C4-2B (cell line): ENCODE data around the gene IL17RD.

ENCODE experiments used
- H3K27ac ChIP-seq: fragments of 450-650 bp; 2 replicates; pipeline ENCODE4 v1.5.1; 2017
- ZFX ChIP-seq: fragments of 450-650 bp; IDR thresholded peaks from 2 replicates; pipeline ENCODE4 v1.6.1; 2017
- TF ChIP-seq, protein P1 (sequence below): fragments of 450-650 bp; conservative IDR thresholded peaks from 2 replicates; pipeline ENCODE4 v1.5.1; 2017; ENCODE audit warnings: mild to moderate bottlenecking

Gene IL17RD

DNA sequence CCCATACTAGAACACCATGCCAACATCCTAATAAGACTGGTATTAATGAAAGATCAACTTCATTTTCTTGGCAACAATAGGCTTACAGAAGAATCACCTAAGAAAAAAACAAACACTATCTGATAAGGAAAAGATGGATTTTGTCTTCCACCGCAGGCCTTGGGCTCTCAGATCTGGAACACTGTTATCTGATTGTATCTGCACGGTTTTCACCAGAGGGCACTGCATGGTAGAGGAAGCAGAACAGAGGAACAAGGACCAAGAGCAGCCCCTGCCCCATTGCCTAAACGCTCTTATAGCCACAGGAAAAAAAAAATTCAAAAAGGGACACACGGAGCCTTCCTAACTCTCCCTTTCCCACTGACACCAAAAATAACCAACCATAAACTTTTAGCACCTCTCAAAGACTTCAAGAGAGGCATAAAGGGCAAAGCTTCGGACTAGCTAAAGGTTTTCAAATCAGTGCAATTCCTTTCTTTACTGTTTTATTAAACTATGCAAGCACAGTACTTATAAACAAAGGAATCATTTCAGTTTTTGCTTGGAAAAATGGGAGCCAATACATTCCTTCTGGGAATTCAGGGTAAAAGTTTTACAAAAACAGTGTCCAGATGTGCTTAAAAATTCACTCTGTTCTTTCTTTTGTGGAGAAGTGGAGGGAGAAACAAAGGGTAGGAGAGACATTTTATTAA is 23.3 kb downstream of the IL17RD start:
- no peak overlapping the region for H3K27ac ChIP-seq
- TF ChIP-seq ZFX: no peak
- TF ChIP-seq, protein P1, sequence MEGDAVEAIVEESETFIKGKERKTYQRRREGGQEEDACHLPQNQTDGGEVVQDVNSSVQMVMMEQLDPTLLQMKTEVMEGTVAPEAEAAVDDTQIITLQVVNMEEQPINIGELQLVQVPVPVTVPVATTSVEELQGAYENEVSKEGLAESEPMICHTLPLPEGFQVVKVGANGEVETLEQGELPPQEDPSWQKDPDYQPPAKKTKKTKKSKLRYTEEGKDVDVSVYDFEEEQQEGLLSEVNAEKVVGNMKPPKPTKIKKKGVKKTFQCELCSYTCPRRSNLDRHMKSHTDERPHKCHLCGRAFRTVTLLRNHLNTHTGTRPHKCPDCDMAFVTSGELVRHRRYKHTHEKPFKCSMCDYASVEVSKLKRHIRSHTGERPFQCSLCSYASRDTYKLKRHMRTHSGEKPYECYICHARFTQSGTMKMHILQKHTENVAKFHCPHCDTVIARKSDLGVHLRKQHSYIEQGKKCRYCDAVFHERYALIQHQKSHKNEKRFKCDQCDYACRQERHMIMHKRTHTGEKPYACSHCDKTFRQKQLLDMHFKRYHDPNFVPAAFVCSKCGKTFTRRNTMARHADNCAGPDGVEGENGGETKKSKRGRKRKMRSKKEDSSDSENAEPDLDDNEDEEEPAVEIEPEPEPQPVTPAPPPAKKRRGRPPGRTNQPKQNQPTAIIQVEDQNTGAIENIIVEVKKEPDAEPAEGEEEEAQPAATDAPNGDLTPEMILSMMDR: peak; percentile 19; the same call in 1 of the 2 replicates

DNA sequence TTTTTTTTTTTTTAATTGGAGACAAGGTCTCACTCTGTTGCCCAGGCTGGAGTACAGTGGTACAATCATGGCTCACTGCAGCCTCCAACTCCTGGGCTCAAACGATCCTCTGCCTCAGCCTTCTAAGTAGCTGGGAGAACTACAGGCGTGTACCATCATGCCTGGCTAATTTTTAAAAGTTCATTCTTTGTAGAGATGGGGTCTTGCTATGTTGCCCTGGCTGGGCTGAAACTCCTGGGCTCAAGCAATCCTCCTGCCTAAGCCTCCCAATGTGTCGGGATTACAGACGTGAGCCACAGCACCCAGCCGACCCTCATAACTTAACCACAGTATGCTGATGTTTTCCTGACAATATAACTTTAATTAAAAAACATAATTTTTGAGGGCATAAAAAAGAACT is 24.3 kb downstream of the IL17RD start:
- TF ChIP-seq ZFX: no peak
- TF ChIP-seq, protein P1: no peak
- H3K27ac ChIP-seq: no peak overlapping the region

DNA sequence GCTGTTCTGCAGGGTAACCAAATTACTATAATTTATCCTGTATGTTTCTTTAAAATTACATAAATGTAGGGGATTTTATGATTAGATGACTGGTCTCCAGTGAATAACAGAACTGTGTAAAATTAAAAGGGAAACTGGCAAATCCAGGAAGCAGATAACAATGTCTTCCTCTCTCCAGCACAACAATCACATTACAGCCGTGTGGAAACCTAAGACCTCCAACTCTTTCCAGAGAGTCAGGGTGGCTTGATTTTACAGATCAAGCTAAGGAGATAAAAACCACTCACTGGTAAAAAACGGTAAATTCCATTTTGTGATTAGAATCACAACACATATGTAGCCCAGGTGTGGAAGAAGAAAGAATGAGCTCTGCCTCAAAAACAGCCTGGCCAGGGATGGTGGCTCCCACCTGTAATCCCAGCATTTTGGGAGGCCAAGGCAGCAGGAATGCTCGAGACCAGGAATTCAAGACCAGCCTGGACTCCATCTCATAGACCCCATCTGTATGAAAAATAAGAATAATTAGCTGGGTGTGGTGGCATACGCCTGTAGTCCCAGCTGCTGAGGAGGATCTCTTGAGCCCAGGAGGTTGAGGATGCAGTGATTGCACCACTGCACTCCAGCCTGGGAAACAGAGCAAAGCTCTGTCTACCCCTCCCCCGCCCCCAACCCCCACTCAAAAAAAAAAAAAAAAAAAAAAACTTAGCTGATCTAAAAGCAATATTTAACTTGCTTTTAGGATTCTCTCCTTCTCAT is 29.0 kb downstream of the IL17RD start:
- no peak for TF ChIP-seq ZFX
- TF ChIP-seq, protein P1: no peak
- no peak overlapping the region for H3K27ac ChIP-seq

DNA sequence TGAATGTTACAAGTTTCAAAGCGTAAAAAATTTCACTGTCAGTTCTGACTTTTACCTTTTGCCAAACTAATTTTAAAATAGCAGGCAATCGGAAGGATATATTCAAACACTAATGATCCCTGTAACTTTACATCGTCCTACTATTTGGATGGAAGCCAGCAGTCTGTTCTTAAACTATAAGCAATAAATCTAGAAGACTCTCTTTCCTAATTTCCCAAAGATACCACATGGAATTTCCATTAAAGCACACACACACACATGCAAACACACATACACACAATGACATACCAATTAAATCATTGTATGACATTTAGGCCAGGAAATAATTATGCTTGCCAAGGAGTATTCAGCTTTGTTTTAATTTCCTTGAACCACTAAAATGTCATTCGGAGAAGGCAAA is 32.0 kb downstream of the IL17RD start:
- TF ChIP-seq ZFX: no peak
- TF ChIP-seq, protein P1: no peak

DNA sequence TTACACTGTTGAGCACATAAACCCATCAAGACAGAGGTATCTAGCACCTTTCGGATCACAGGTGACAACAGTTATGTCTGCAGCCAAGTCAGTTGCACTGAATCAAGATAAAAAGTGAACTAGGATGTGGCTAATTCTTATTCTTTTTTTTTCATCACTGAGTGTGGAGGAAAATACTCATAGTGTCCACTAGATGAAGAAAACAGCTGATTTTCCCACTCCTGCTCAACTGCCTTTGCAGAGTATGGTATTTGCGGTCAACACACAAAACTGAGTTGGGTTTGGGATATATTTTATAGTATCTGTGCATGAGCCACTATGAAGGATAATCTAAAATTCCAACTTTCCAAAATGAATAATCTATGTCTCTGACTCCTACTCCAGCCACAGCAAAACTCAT is 32.5 kb downstream of the IL17RD start:
- H3K27ac ChIP-seq: no peak overlapping the region

More for the DNA sequence above, 32.0 kb downstream of the IL17RD start:
- no peak overlapping the region for H3K27ac ChIP-seq

DNA sequence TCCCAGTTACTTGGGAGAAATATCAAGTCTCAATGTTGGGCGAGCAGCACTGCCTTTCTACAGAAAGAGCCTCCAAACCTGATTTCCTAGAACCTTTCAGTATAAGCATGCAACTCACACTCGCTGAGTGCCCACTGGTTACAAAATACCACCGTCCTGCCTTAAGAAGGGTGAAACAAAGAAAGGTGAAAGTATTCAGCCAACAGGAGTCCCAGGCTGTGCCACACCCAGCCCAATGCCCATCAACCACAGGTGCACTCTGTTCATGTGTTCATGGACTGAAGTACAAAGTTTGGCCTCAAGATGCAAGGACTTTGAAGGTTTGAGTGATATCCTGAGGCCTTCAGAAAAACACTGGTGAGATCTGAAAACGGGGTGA is 34.0 kb downstream of the IL17RD start:
- H3K27ac ChIP-seq: no peak overlapping the region
- TF ChIP-seq, protein P1: no peak
- no peak for TF ChIP-seq ZFX

More for the DNA sequence above, 32.5 kb downstream of the IL17RD start:
- TF ChIP-seq, protein P1: no peak
- no peak for TF ChIP-seq ZFX

DNA sequence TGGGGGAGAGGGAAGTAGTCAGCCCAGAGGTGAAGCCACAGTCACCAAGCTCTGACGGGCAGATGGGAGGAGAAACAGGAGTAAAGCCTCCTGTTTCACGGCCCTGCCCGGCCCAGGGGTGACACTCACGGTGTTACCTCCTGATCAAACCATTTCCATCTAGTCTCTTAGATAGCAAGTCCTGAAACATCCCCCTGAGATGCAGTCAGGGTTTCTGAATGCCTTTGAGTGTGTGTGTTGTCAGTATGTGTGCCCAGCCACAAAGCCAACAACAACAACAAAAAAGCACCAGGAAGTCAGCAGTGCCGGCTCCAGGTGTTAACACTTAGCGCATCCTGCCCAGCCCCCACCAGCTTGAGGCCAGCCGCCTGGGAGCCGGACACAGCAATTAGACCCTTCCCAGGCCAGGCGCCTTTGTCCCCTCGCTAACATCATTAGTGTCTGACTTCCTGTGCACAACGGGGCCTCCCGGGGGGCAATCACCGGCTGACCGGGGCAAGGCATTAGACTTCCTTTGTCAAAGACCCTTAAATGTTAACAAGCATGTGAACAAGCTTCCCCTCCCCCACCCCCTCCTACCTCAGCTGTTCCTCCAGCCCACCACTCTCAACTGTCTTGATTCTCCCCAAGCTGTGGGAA is 34.5 kb downstream of the IL17RD start:
- H3K27ac ChIP-seq: no peak overlapping the region

More for the DNA sequence above, 34.5 kb downstream of the IL17RD start:
- TF ChIP-seq ZFX: no peak
- TF ChIP-seq, protein P1: no peak
